HEK293 (cell line): ENCODE data around the gene NAXE.

Source experiments
- CTCF ChIA-PET: fragments of 350-600 bp; formaldehyde crosslinking; extraction: SDS; loops from one replicate; lab custom pipeline; 2021; ENCODE audit warnings: antibody characterized with exemption; lab: Yijun Ruan, JAX
- POLR2A ChIA-PET: fragments of 300-600 bp; formaldehyde crosslinking; extraction: SDS; loops from one replicate; lab custom pipeline; 2020; ENCODE audit warnings: antibody characterized with exemption, inconsistent platforms; lab: Yijun Ruan, JAX
- H3K27ac ChIP-seq: fragments of 200-500 bp; sonication (Bioruptor generic); 2 replicates; pipeline ENCODE4 v1.5.1; 2014; ENCODE audit warnings: low read depth, low read length, control low read depth, inconsistent platforms; ENCODE audit errors: extremely low read depth
- H3K36me3 ChIP-seq, 2 experiments: fragments of 200-500 bp in 1 of 2; sonication (Bioruptor generic) in 1 of 2; 1 replicate in 1 of 2; 2 replicates in 1 of 2; pipeline ENCODE4 v1.5.1; 2014 to 2017; ENCODE audit warnings: inconsistent platforms in 2 of 2, low read length in 2 of 2; ENCODE audit not compliant: control insufficient read depth in 2 of 2, insufficient read depth in 1 of 2
- H3K4me1 ChIP-seq: fragments of 200-500 bp; sonication (Bioruptor generic); 2 replicates; pipeline ENCODE4 v1.5.1; 2014; ENCODE audit warnings: mild to moderate bottlenecking, low read length, inconsistent platforms; ENCODE audit not compliant: control insufficient read depth, insufficient read depth
- H3K4me3 ChIP-seq: 2 replicates; pipeline ENCODE4 v1.5.1; 2011; ENCODE audit warnings: low read depth, mild to moderate bottlenecking, control low read depth, low read length, moderate library complexity
- H3K9me3 ChIP-seq: fragments of 200-500 bp; sonication (Bioruptor generic); 2 replicates; pipeline ENCODE4 v1.5.1; 2014; ENCODE audit warnings: low read depth, low read length, inconsistent platforms; ENCODE audit not compliant: control insufficient read depth, insufficient read depth
- BCL11A ChIP-seq: fragments of 450-650 bp; formaldehyde crosslinking; IDR thresholded peaks from 2 replicates; pipeline ENCODE4 v1.5.1; 2016; ENCODE audit warnings: low read depth, missing biosample characterization, missing genetic modification characterization
- FEZF1 ChIP-seq: fragments of 450-650 bp; formaldehyde crosslinking; IDR thresholded peaks from 2 replicates; pipeline ENCODE4 v1.5.1; 2016; ENCODE audit warnings: missing biosample characterization, missing genetic modification characterization
- GLIS1 ChIP-seq: fragments of 450-650 bp; formaldehyde crosslinking; IDR thresholded peaks from 2 replicates; pipeline ENCODE4 v1.5.1; 2016; ENCODE audit warnings: missing biosample characterization, missing genetic modification characterization
- KLF17 ChIP-seq: fragments of 450-650 bp; formaldehyde crosslinking; IDR thresholded peaks from 2 replicates; pipeline ENCODE4 v1.5.1; 2016; ENCODE audit warnings: missing biosample characterization, missing genetic modification characterization
- MYNN ChIP-seq: fragments of 450-650 bp; formaldehyde crosslinking; IDR thresholded peaks from 2 replicates; pipeline ENCODE4 v1.5.1; 2016; ENCODE audit warnings: missing biosample characterization, missing genetic modification characterization, borderline replicate concordance
- SCRT2 ChIP-seq: fragments of 450-650 bp; formaldehyde crosslinking; IDR thresholded peaks from 2 replicates; pipeline ENCODE4 v1.5.1; 2016; ENCODE audit warnings: missing biosample characterization, missing genetic modification characterization
- SP2 ChIP-seq: fragments of 450-650 bp; formaldehyde crosslinking; IDR thresholded peaks from 2 replicates; pipeline ENCODE4 v1.5.1; 2016; ENCODE audit warnings: missing biosample characterization, missing genetic modification characterization
- ZNF146 ChIP-seq: fragments of 450-650 bp; formaldehyde crosslinking; IDR thresholded peaks from 2 replicates; pipeline ENCODE4 v1.5.1; 2016; ENCODE audit warnings: missing biosample characterization, missing genetic modification characterization
- ZNF18 ChIP-seq: fragments of 450-650 bp; formaldehyde crosslinking; IDR thresholded peaks from 2 replicates; pipeline ENCODE4 v1.5.1; 2016; ENCODE audit warnings: missing biosample characterization, missing genetic modification characterization
- ZNF362 ChIP-seq: fragments of 450-650 bp; formaldehyde crosslinking; IDR thresholded peaks from 2 replicates; pipeline ENCODE4 v1.5.1; 2016; ENCODE audit warnings: missing biosample characterization, missing genetic modification characterization
- ZNF473 ChIP-seq: fragments of 450-650 bp; formaldehyde crosslinking; IDR thresholded peaks from 2 replicates; pipeline ENCODE4 v1.5.1; 2017; ENCODE audit warnings: missing biosample characterization, missing genetic modification characterization
- ZNF501 ChIP-seq: fragments of 450-650 bp; formaldehyde crosslinking; IDR thresholded peaks from 2 replicates; pipeline ENCODE4 v1.5.1; 2016; ENCODE audit warnings: missing biosample characterization, missing genetic modification characterization
- ZNF600 ChIP-seq: fragments of 450-650 bp; formaldehyde crosslinking; IDR thresholded peaks from 2 replicates; pipeline ENCODE4 v1.5.1; 2016; ENCODE audit warnings: missing biosample characterization, missing genetic modification characterization
- ZNF623 ChIP-seq: fragments of 450-650 bp; formaldehyde crosslinking; IDR thresholded peaks from 2 replicates; pipeline ENCODE4 v1.5.1; 2016; ENCODE audit warnings: missing biosample characterization, missing genetic modification characterization
- ZNF704 ChIP-seq: fragments of 450-650 bp; formaldehyde crosslinking; IDR thresholded peaks from 2 replicates; pipeline ENCODE4 v1.5.1; 2016; ENCODE audit warnings: missing biosample characterization, missing genetic modification characterization
- ZNF707 ChIP-seq: fragments of 450-650 bp; formaldehyde crosslinking; IDR thresholded peaks from 2 replicates; pipeline ENCODE4 v1.5.1; 2016; ENCODE audit warnings: missing biosample characterization, missing genetic modification characterization
- ZNF76 ChIP-seq: fragments of 450-650 bp; formaldehyde crosslinking; IDR thresholded peaks from 2 replicates; pipeline ENCODE4; 2016; ENCODE audit warnings: low read depth, missing biosample characterization, missing genetic modification characterization, borderline replicate concordance
- ZNF837 ChIP-seq: fragments of 450-650 bp; formaldehyde crosslinking; IDR thresholded peaks from 2 replicates; pipeline ENCODE4 v1.5.1; 2016; ENCODE audit warnings: missing biosample characterization, missing genetic modification characterization
- ZSCAN23 ChIP-seq: fragments of 450-650 bp; formaldehyde crosslinking; IDR thresholded peaks from 2 replicates; pipeline ENCODE4 v1.5.1; 2016; ENCODE audit warnings: missing biosample characterization, missing genetic modification characterization
- ZSCAN30 ChIP-seq: fragments of 450-650 bp; IDR thresholded peaks from 2 replicates; pipeline ENCODE4 v1.5.1; 2018; ENCODE audit warnings: missing biosample characterization, mild to moderate bottlenecking, missing genetic modification characterization, moderate library complexity

NAXE gene

GRCh38 chr1:156593661-156593989 is 2.0 kb downstream of the NAXE start:
- Histone ChIP-seq H3K4me3 (no peak overlapping the region), H3K4me1 (no peaks in the 10 kb centered on the region), H3K27ac (no peak overlapping the region), H3K9me3 (no peaks in the 10 kb centered on the region), H3K36me3 (peaks cover 0 to 63% of the 10 kb centered on the region in 2 experiments; a peak in 1 of 3 replicates)
- TF ChIP-seq ZNF18 (peak; percentile 51), ZSCAN23 (tag by site-specific recombination) (no peak)
- POLR2A ChIA-PET = interaction anchor here (1.0 to 1.6 kb wide), 3 partner anchors 11 to 136 kb away, joined by 3 to 8 read pairs (median 5); partner anchors contain the start of gene MEF2D
- CTCF ChIA-PET = interaction anchor here (0.8 to 2.0 kb wide), 4 partner anchors 9 to 132 kb away, joined by 3 to 7 read pairs (median 4); no protein-coding TSS in a partner anchor

GRCh38 chr1:156594190-156594589 is 2.6 kb downstream of the NAXE start:
- no peak for TF ChIP-seq ZNF623 (tag by site-specific recombination)
- TF ChIP-seq ZSCAN30 (tag by site-specific recombination) = no peak
- no peak for TF ChIP-seq ZNF146 (tag by site-specific recombination)
- H3K36me3 ChIP-seq = peaks cover 0 to 68% of the 10 kb centered on the region in 2 experiments; a peak in 1 of 3 replicates
- H3K4me3 ChIP-seq = no peak overlapping the region
- CTCF ChIA-PET = interaction anchor here (0.8 to 2.0 kb wide), 7 partner anchors 9 to 131 kb away, joined by 3 to 7 read pairs (median 4); no protein-coding TSS in a partner anchor
- peak overlapping the region; percentile 3; the same call in 1 of the 2 replicates for H3K27ac ChIP-seq
- H3K9me3 ChIP-seq = no peaks in the 10 kb centered on the region
- no peaks in the 10 kb centered on the region for H3K4me1 ChIP-seq
- POLR2A ChIA-PET = interaction anchor here (1.0 to 1.6 kb wide), 3 partner anchors 10 to 137 kb away, joined by 3 to 8 read pairs (median 5); partner anchors contain the start of gene MEF2D

GRCh38 chr1:156595016-156595415 is 3.4 kb downstream of the NAXE start:
- Histone ChIP-seq H3K4me1 (no peaks in the 10 kb centered on the region), H3K36me3 (peaks cover 0 to 74% of the 10 kb centered on the region in 2 experiments; a peak in 1 of 3 replicates), H3K4me3 (no peak overlapping the region), H3K27ac (no peak overlapping the region), H3K9me3 (no peaks in the 10 kb centered on the region)
- TF ChIP-seq KLF17 (no peak), ZNF600 (tag by site-specific recombination) (peak; percentile 67), SCRT2 (peak; percentile 41; the same call in 1 of the 2 replicates)
- ChIA-PET POLR2A (interaction anchor here (1.6 to 1.9 kb wide), 2 partner anchors 9 to 26 kb away, joined by 4 to 8 read pairs; no protein-coding TSS in a partner anchor), CTCF (interaction anchor here (0.5 to 2.0 kb wide), 6 partner anchors 8 to 197 kb away, joined by 3 to 7 read pairs (median 4); no protein-coding TSS in a partner anchor)

- H3K27ac ChIP-seq = no peak overlapping the region
- H3K9me3 ChIP-seq = no peaks in the 10 kb centered on the region
- ChIA-PET CTCF (interaction anchor here (0.6 to 1.9 kb wide), 5 partner anchors 8 to 278 kb away, joined by 3 to 4 read pairs (median 4); no protein-coding TSS in a partner anchor), POLR2A (interaction anchor here (1.1 to 1.9 kb wide), 2 partner anchors 9 to 24 kb away, joined by 3 to 4 read pairs; no protein-coding TSS in a partner anchor)
- H3K4me3 ChIP-seq = no peak overlapping the region
- peaks cover 0 to 74% of the 10 kb centered on the region in 2 experiments; a peak in 1 of 3 replicates for H3K36me3 ChIP-seq
- H3K4me1 ChIP-seq = no peaks in the 10 kb centered on the region
- no peak for TF ChIP-seq ZNF362 (tag by site-specific recombination)
- TF ChIP-seq ZNF76 (tag by site-specific recombination) = no peak
- TF ChIP-seq ZNF501 (tag by site-specific recombination) = no peak
- TF ChIP-seq ZNF146 (tag by site-specific recombination) = no peak
- no peak for TF ChIP-seq ZNF837
- TF ChIP-seq ZNF704 = no peak
- no peak for TF ChIP-seq BCL11A (tag by site-specific recombination)
- no peak for TF ChIP-seq ZNF473 (tag by site-specific recombination)
- TF ChIP-seq FEZF1 = no peak
- no peak for TF ChIP-seq MYNN (tag by site-specific recombination)
- no peak for TF ChIP-seq SP2 (tag by site-specific recombination)
- TF ChIP-seq GLIS1 (tag by site-specific recombination) = no peak
- TF ChIP-seq ZNF707 = no peak
Measured at GRCh38 chr1:156596426-156596825, 4.8 kb downstream of the NAXE start.
